CD4-positive, CD25-positive, alpha-beta regulatory T cell (primary cell): ENCODE data around the gene BCL2L12. TPM values are rescaled to one million over a fixed set of nuclear protein-coding genes. Genes with fewer than 3 reads are reported as not detected.

Source experiments
- ATAC-seq, 2 donors: fragments of 150-1000 bp; cut with Tn5 transposase; one replicate each; pipeline ENCODE4 v1.10.0; 2021; ENCODE audit warnings: low read depth in 2 of 2, moderate number of reproducible peaks in 2 of 2, moderate library complexity in 1 of 2
- DNase-seq, 3 donors: peaks; one replicate each; pipeline versions ENCODE4 v3.0.0 to v3.0.0-alpha.2; 2012 to 2022; ENCODE audit warnings: mixed read lengths in 1 of 3
- H3K27ac ChIP-seq: one replicate; pipeline ENCODE4 v1.7.0; 2013; ENCODE audit warnings: mild to moderate bottlenecking, low read length; ENCODE audit not compliant: insufficient read depth, poor library complexity, severe bottlenecking
- H3K27me3 ChIP-seq: one replicate; pipeline ENCODE4 v1.7.0; 2013; ENCODE audit warnings: low read length; ENCODE audit not compliant: control insufficient read depth, insufficient read depth
- H3K36me3 ChIP-seq: one replicate; pipeline ENCODE4 v1.7.0; 2013; ENCODE audit warnings: mild to moderate bottlenecking, low read length, moderate library complexity; ENCODE audit not compliant: control insufficient read depth, insufficient read depth
- H3K4me1 ChIP-seq: 2 replicates; pipeline ENCODE4 v1.7.0; 2013; ENCODE audit warnings: mild to moderate bottlenecking, low read length; ENCODE audit not compliant: insufficient read depth, control insufficient read depth, poor library complexity, severe bottlenecking
- H3K4me3 ChIP-seq: one replicate; pipeline ENCODE4 v1.7.0; 2013; ENCODE audit warnings: low read depth, mild to moderate bottlenecking, low read length, moderate library complexity
- H3K9me3 ChIP-seq, 2 experiments: 1 replicate in 1 of 2; 2 replicates in 1 of 2; pipeline ENCODE4 v1.7.0; 2013; ENCODE audit warnings: low read length in 2 of 2, mild to moderate bottlenecking in 1 of 2, moderate library complexity in 1 of 2; ENCODE audit not compliant: control insufficient read depth in 2 of 2
- H3K27ac Mint-ChIP-seq, 3 donors: one replicate each; pipeline ENCODE4 v1.8.0; 2020 to 2022; ENCODE audit warnings: mild to moderate bottlenecking in 3 of 3, mixed read lengths in 3 of 3, moderate library complexity in 2 of 3
- H3K27me3 Mint-ChIP-seq: one replicate; pipeline ENCODE4 v1.8.0; 2022; ENCODE audit warnings: mild to moderate bottlenecking, mixed read lengths
- H3K36me3 Mint-ChIP-seq: one replicate; pipeline ENCODE4 v1.8.0; 2020; ENCODE audit warnings: mixed read lengths
- H3K4me1 Mint-ChIP-seq, 4 donors: one replicate each; pipeline ENCODE4 v1.8.0; 2020 to 2022; ENCODE audit warnings: mixed read lengths in 4 of 4, mild to moderate bottlenecking in 1 of 4
- H3K4me3 Mint-ChIP-seq, 4 donors: one replicate each; pipeline ENCODE4 v1.8.0; 2020 to 2022; ENCODE audit warnings: mild to moderate bottlenecking in 4 of 4, mixed read lengths in 4 of 4, moderate library complexity in 3 of 4
- H3K9me3 Mint-ChIP-seq, 7 donors: one replicate each; pipeline ENCODE4 v1.8.0; 2020 to 2022; ENCODE audit warnings: mixed read lengths in 7 of 7, mild to moderate bottlenecking in 3 of 7, moderate library complexity in 2 of 7
- polyA plus RNA-seq, 4 donors: library from polyadenylated mRNA; unstranded; fragments of 300-500 nt; fragmentation: Illumina TruSeq; gene quantifications; one replicate each; pipeline ENCODE4 v1.2.3, GENCODE V29; 2021
- total RNA-seq: library from RNA; stranded (reverse); gene quantifications from one replicate; pipeline ENCODE4 v1.2.3, GENCODE V29; 2022

Gene BCL2L12
- total and polyA plus RNA-seq, 5 donors from 2014 or later = 13.6 to 15.3 (median 15.0) TPM

DNA sequence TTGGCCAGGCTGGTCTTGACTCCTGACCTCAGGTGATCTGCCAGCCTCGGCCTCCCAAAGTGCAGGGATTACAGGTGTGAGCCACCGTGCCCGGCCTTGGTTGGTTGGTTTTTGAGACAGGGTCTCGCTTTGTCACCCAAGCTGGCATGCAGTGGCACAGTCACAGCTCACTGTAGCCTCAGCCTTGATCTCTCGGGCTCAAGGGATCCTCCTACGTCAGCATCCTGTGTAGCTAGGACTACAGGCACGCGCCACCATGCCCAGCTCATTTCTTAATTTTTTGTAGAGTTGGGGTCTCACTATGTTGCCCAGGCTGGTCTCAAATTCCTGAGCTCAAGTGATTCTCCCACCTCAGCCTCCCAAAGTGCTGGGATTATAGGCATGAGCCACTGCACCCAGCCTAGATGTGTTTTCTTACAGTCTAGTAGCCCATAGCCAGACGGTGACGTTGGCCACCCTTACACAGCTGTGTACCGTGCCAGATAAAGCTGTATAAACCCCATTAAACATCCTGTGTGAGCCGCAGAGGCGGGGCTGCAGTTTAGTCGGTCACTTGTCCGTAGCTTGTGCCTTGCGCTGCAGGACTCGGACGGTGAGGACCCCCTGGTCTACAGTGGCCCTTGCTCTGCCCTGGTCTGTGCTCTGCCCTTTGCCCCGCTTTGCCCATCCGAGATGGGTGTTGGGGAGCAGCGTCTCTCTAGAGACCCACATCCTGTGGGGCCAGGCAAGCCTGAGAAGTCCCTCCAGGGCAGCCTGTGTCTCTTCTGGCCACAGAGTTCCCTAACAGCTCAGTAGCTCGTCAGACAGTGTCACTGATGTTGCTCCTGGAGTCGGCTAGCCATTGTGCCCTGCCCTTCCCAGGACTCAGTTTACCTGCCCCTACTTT is 9.9 kb upstream of the BCL2L12 start:
- H3K36me3 Mint-ChIP-seq = peaks cover 16% of the 10 kb centered on the region
- Histone ChIP-seq H3K27me3 (no peaks in the 10 kb centered on the region), H3K27ac (no peak overlapping the region), H3K36me3 (peaks cover 47% of the 10 kb centered on the region), H3K4me1 (no peaks in the 10 kb centered on the region), H3K9me3 (no peaks in the 10 kb centered on the region), H3K4me3 (no peak overlapping the region)
- DNase-seq (no peak), ATAC-seq (no peak)
- H3K4me1 Mint-ChIP-seq = peaks cover 0 to 17% (median 0%) of the 10 kb centered on the region in 4 donors
- no peaks in the 10 kb centered on the region for H3K27me3 Mint-ChIP-seq
- H3K27ac Mint-ChIP-seq = no peak overlapping the region
- H3K4me3 Mint-ChIP-seq = no peak overlapping the region
- peaks cover 0 to 2% (median 0%) of the 10 kb centered on the region in 7 donors for H3K9me3 Mint-ChIP-seq

DNA sequence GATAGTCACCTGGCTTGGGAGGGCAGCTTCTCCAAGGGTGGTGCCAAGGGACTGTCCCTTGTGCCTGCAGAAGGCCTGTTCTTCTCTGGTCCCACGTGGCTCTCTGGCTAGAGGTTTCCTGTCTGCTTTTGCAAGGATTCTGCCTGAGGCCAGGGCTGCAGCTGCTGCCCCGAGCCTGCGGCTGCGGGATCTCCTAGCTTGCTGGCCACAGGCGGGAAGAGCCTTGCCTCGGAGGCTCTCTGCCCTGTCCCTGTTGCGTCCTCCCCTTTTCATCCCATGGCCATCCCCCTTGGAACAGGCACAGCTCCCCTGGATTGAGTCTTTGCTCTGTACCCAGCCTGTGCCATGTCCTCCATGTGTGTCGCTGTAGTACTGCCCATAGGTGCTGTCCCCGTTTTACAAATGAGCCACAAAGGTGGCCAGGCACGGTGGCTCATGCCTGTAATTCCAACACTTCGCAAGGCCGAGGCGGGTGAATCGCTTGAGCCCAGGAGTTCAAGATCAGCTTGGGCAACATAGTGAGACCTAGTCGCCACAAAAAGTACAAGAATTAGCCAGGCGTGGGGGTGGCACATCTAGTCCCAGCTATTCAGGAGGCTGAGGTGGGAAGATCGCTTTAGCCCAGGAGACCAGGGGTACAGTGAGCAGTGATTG is 9.2 kb upstream of the BCL2L12 start:
- DNase-seq (no peak), ATAC-seq (no peak)
- Histone ChIP-seq H3K4me3 (no peak overlapping the region), H3K4me1 (no peaks in the 10 kb centered on the region), H3K27me3 (no peaks in the 10 kb centered on the region), H3K36me3 (peaks cover 50% of the 10 kb centered on the region), H3K9me3 (no peaks in the 10 kb centered on the region), H3K27ac (no peak overlapping the region)
- Mint-ChIP-seq H3K9me3 (peaks cover 0 to 2% (median 0%) of the 10 kb centered on the region in 7 donors), H3K27ac (peak overlapping the region in 1 of 3 donors; percentile 12), H3K4me1 (peaks cover 0 to 22% (median 0%) of the 10 kb centered on the region in 4 donors), H3K4me3 (no peak overlapping the region), H3K36me3 (peaks cover 16% of the 10 kb centered on the region), H3K27me3 (no peaks in the 10 kb centered on the region)

GRCh38 chr19:49657493-49658138 is 8.1 kb upstream of the BCL2L12 start:
- ATAC-seq = no peak
- H3K27ac Mint-ChIP-seq = peak overlapping the region in 1 of 3 donors; percentile 48
- Histone ChIP-seq H3K27me3 (no peaks in the 10 kb centered on the region), H3K36me3 (peaks cover 56% of the 10 kb centered on the region), H3K9me3 (no peaks in the 10 kb centered on the region), H3K27ac (no peak overlapping the region), H3K4me1 (peaks cover 6% of the 10 kb centered on the region), H3K4me3 (no peak overlapping the region)
- H3K36me3 Mint-ChIP-seq = peaks cover 16% of the 10 kb centered on the region
- H3K27me3 Mint-ChIP-seq = no peaks in the 10 kb centered on the region
- DNase-seq = no peak
- peaks cover 0 to 2% (median 0%) of the 10 kb centered on the region in 7 donors for H3K9me3 Mint-ChIP-seq
- H3K4me3 Mint-ChIP-seq = peak overlapping the region in 1 of 4 donors; percentile 83
- H3K4me1 Mint-ChIP-seq = peaks cover 0 to 28% (median 0%) of the 10 kb centered on the region in 4 donors

DNA sequence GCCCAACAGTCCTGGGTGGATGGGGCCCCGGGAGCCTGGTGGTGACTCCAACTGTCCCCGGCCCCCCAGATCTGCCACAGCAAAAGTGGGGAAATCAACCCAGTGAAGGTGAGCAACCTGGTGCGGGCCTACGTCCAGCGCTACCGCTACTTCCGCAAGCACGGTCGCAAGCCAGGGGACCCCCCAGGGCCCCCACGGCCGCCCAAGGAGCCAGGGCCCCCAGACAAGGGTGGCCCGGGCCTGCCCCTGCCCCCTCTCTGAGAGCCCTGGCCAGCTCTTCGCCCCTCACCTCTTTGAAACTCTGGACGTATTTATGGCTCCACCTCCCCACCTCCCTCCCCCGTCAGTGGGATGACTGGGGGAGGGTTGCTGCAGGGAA is 7.6 kb upstream of the BCL2L12 start:
- H3K4me3 Mint-ChIP-seq = peak overlapping the region in 1 of 4 donors; percentile 83
- Histone ChIP-seq H3K4me3 (no peak overlapping the region), H3K27ac (no peak overlapping the region), H3K9me3 (no peaks in the 10 kb centered on the region), H3K27me3 (no peaks in the 10 kb centered on the region), H3K4me1 (peaks cover 11% of the 10 kb centered on the region), H3K36me3 (peaks cover 55% of the 10 kb centered on the region)
- H3K36me3 Mint-ChIP-seq = peaks cover 13% of the 10 kb centered on the region
- H3K9me3 Mint-ChIP-seq = peaks cover 0 to 2% (median 0%) of the 10 kb centered on the region in 7 donors
- ATAC-seq (no peak), DNase-seq (no peak)
- no peaks in the 10 kb centered on the region for H3K27me3 Mint-ChIP-seq
- H3K27ac Mint-ChIP-seq = no peak overlapping the region
- peaks cover 0 to 33% (median 0%) of the 10 kb centered on the region in 4 donors for H3K4me1 Mint-ChIP-seq

DNA sequence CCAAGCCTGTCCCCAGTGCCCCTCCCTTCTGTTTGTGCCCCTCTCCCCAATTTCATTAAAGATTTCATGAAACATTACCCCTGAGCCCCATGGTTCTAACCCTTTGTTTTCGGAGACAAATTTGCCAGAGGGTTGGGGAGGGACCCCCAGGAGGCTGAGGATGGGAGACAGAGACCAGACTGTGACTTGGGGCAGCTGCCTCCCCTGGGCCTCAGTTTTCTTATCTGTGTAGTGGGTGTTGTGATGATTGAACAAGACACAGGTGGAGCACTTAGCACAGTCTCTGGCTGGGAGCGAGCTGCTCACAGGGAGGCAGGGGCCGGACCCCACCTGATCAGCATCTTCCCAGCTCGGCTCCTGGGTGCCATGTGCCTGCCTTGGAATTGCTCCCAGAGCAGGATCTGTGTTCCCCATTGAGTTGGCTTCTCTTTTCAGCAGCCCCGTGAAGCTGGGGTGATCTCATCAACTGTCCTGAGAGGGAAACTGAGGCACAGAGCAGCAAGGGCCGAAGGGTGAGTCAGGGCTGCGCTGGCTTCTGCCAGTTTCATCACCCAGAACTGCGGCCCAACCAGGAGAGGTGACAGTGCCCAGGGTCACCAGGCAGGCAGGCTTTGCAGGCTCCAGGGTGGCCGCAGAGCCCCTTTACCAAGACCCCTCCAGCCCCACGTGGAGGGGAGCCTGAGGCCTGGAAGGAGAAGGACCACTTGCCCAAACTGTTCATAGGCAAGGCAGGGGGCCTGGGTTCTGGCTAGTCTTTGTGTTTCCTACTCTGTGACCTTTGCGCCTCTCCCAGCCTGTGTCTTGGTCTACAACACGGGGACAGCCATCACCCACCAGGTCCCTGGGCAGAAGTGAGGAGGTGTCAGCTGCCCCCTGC is 6.9 kb upstream of the BCL2L12 start:
- no peaks in the 10 kb centered on the region for H3K27me3 ChIP-seq
- DNase-seq (no peak), ATAC-seq (no peak)
- peaks cover 13% of the 10 kb centered on the region for H3K36me3 Mint-ChIP-seq
- H3K4me1 Mint-ChIP-seq = peaks cover 0 to 40% (median 2%) of the 10 kb centered on the region in 4 donors
- no peak overlapping the region for H3K27ac ChIP-seq
- no peaks in the 10 kb centered on the region for H3K27me3 Mint-ChIP-seq
- no peak overlapping the region for H3K4me3 ChIP-seq
- no peaks in the 10 kb centered on the region for H3K9me3 ChIP-seq
- H3K4me1 ChIP-seq = peaks cover 18% of the 10 kb centered on the region
- no peak overlapping the region for H3K4me3 Mint-ChIP-seq
- H3K9me3 Mint-ChIP-seq = no peaks in the 10 kb centered on the region
- H3K36me3 ChIP-seq = peaks cover 55% of the 10 kb centered on the region
- no peak overlapping the region for H3K27ac Mint-ChIP-seq

DNA sequence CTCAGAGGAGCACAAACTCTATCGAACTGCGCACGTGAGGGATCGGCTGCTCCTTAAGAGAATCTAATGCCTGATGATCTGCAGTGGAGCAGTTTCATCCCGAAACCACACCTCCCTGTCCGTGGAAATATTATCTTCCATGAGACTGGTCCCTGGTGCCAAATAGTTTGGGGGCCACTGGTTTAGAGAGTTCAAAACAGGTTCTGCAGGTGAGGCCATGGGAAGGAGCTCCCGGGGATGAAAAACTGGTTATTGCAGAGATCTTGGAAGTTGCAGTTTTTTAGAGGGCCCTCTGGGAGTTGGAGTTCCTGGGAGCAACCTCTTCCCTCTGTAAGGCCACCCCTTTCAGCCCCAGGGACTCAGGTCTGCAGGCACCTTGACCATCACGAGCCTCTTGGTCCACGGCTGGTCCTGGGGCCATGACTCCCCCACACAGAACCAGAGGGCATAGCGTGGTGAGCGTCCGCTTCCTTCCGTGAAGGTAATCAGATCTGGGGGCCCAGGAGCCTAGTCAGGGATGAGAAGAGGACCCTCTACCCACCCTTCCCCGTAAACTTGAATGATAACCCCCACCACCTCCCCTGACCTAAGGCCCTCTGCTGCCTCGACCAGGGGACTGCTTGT is 5.3 kb upstream of the BCL2L12 start:
- Histone ChIP-seq H3K36me3 (peaks cover 47% of the 10 kb centered on the region), H3K4me1 (peaks cover 26% of the 10 kb centered on the region), H3K9me3 (no peaks in the 10 kb centered on the region), H3K4me3 (no peak overlapping the region), H3K27me3 (no peaks in the 10 kb centered on the region), H3K27ac (no peak overlapping the region)
- Mint-ChIP-seq H3K27me3 (peaks cover 2% of the 10 kb centered on the region), H3K36me3 (peaks cover 14% of the 10 kb centered on the region), H3K4me1 (peaks cover 0 to 51% (median 10%) of the 10 kb centered on the region in 4 donors), H3K27ac (no peak overlapping the region), H3K4me3 (peak overlapping the region in 2 of 4 donors; percentile 7 to 61), H3K9me3 (no peaks in the 10 kb centered on the region)
- DNase-seq (no peak), ATAC-seq (no peak)
